K562 (cell line): ENCODE measurements around the gene TIGAR. TPM values are rescaled to one million over a fixed set of nuclear protein-coding genes. Genes with fewer than 3 reads are reported as not detected.
A peak's percentile ranks its signal among the peaks of the same experiment; 100 is the strongest.

Experiments used
- CTCF ChIP-seq, 3 experiments: IDR thresholded peaks in 2 of 3; conservative IDR thresholded peaks in 1 of 3; 2 replicates each; pipeline ENCODE4 v1.5.1; 2011 to 2012; ENCODE audit warnings: low read length in 3 of 3, mild to moderate bottlenecking in 3 of 3, control low read depth in 2 of 3, improper control_type of control experiment in 1 of 3, inconsistent platforms in 1 of 3, low read depth in 1 of 3, mixed read lengths in 1 of 3, moderate library complexity in 1 of 3; ENCODE audit not compliant: insufficient read depth in 2 of 3
- DLX4 ChIP-seq: fragments of 250-450 bp; sonication (Bioruptor Pico); IDR thresholded peaks from 2 replicates; pipeline ENCODE4 v1.6.1; 2021; ENCODE audit warnings: mild to moderate bottlenecking
- FOXM1 ChIP-seq, 2 experiments: fragments of 450-650 bp in 1 of 2; sonication (generic) in 1 of 2; formaldehyde crosslinking in 1 of 2; IDR thresholded peaks; 2 replicates each; pipeline versions ENCODE4 v1.6.1 to v1.9.0; 2017 to 2022; ENCODE audit warnings: low read depth in 2 of 2, mild to moderate bottlenecking in 2 of 2, missing genetic modification reagents in 1 of 2, moderate library complexity in 1 of 2
- HEY1 ChIP-seq: fragments of 250-450 bp; sonication (Bioruptor Pico); IDR thresholded peaks from 2 replicates; pipeline ENCODE4 v1.5.0; 2020; ENCODE audit warnings: mild to moderate bottlenecking, moderate library complexity, borderline replicate concordance
- IRF9 ChIP-seq: fragments of 450-650 bp; IDR thresholded peaks from 2 replicates; pipeline ENCODE4 v1.6.1; 2016; ENCODE audit warnings: missing biosample characterization, missing genetic modification characterization
- STAG1 ChIP-seq: sonication (generic); formaldehyde crosslinking; IDR thresholded peaks from 2 replicates; pipeline ENCODE4 v1.5.0; 2020; ENCODE audit warnings: missing genetic modification reagents, borderline replicate concordance
- ZBTB33 ChIP-seq: sonication (generic); formaldehyde crosslinking; IDR thresholded peaks from 2 replicates; pipeline ENCODE4 v1.8.1; 2023; ENCODE audit warnings: mild to moderate bottlenecking, missing genetic modification reagents
- ZBTB8A ChIP-seq: fragments of 450-650 bp; IDR thresholded peaks from 2 replicates; pipeline ENCODE4 v1.6.1; 2018; ENCODE audit warnings: mild to moderate bottlenecking, moderate library complexity; ENCODE audit not compliant: partially characterized antibody
- polyA plus RNA-seq, 8 experiments: library from polyadenylated mRNA; depleted of rRNA in 4 of 8; stranded (reverse) in 5 of 8; unstranded in 3 of 8; fragments of >200 nt; fragmentation: Nextera tagmentation in 2 of 8; fragmentation: Illumina TruSeq in 1 of 8; extraction: Ambion mirVana in 2 of 8; extraction: Trizol in 1 of 8; gene quantifications; 2 replicates each; pipeline versions ENCODE4 v1.2.1 to v1.2.3, GENCODE V29; 2011 to 2014; ENCODE audit warnings: inconsistent platforms in 1 of 8, missing spikeins in 1 of 8
- total RNA-seq, 7 experiments: library from RNA; depleted of rRNA in 6 of 7; stranded (reverse); fragments of >200 nt in 6 of 7; fragmentation: Illumina TruSeq in 2 of 7; extraction: Trizol in 2 of 7; gene quantifications; 2 replicates each; pipeline versions ENCODE4 v1.2.1 to v1.2.3, GENCODE V29; 2011 to 2021; ENCODE audit warnings: low replicate concordance in 1 of 7

The TIGAR gene
- total and polyA plus RNA-seq, 9 of the 15 experiments (the other 6 are each of a cell fraction or from before 2014, with no cell fraction given) = 0.11 to 1.0 (median 0.53) TPM; not detected in 2

- peak; percentile 64 for TF ChIP-seq ZBTB33 (CRISPR knock-in tag)
- TF ChIP-seq ZBTB8A = no peak
- TF ChIP-seq STAG1 (CRISPR knock-in tag) = no peak
- no peak for TF ChIP-seq FOXM1 (IDR thresholded peaks at IDR 0.05; ENCODE audit: low read depth)
- TF ChIP-seq FOXM1 (CRISPR knock-in tag; IDR thresholded peaks at IDR 0.05; ENCODE audit: low read depth) = no peak
- no peak for TF ChIP-seq HEY1 (CRISPR knock-in tag)
- no peak for TF ChIP-seq IRF9 (tag)
- TF ChIP-seq CTCF (IDR thresholded peaks at IDR 0.05 in 2 of 3, conservative IDR thresholded peaks at IDR 0.05 in 1 of 3; ENCODE audit: insufficient read depth in 2 of 3, low read depth in 1 of 3, low read length in 3 of 3) = peak; percentile 43 to 46 (median 44); a peak in 5 of 6 replicates
- TF ChIP-seq DLX4 (CRISPR knock-in tag) = no peak
- TF ChIP-seq, all 486 proteins: peak for 4
Observed at GRCh38 chr12:4307593-4308333, 13.2 kb upstream of the TIGAR start (continued).
